ENCODE results near the gene RERE. TPM values are rescaled to one million over a fixed set of nuclear protein-coding genes. Genes with fewer than 3 reads are reported as not detected.
A peak's percentile ranks its signal among the peaks of the same experiment; 100 is the strongest.

The RERE gene
- total and polyA plus RNA-seq, 2 experiments from 2014 or later: 148 to 170 TPM

- H3K4me1 Mint-ChIP-seq: peaks cover 4% of the 10 kb centered on the region; the same call in 2 of the 3 replicates
- Histone ChIP-seq H3K9me2 (ENCODE audit: insufficient read depth) (no peaks in the 10 kb centered on the region), H3K4me3 (no peak overlapping the region), H3K4me1 (ENCODE audit: insufficient read depth) (no peaks in the 10 kb centered on the region), H4K20me1 (replicated peaks; ENCODE audit: insufficient read depth) (no peaks in the 10 kb centered on the region), H3K79me2 (replicated peaks; ENCODE audit: insufficient read depth) (no peaks in the 10 kb centered on the region), H3K27me3 (ENCODE audit: insufficient read depth) (no peaks in the 10 kb centered on the region), H3K36me3 (ENCODE audit: insufficient read depth) (no peaks in the 10 kb centered on the region), H3K27ac (ENCODE audit: low read depth) (no peak overlapping the region), H3K4me2 (no peak overlapping the region), H3F3A (replicated peaks; ENCODE audit: low read depth) (no peaks in the 10 kb centered on the region), H2AFZ (no peak overlapping the region)
- H3K9me3 Mint-ChIP-seq: peaks cover 2% of the 10 kb centered on the region; the same call in 1 of the 3 replicates
- H3K4me3 Mint-ChIP-seq: no peak overlapping the region
- H3K27ac Mint-ChIP-seq: peak overlapping the region; percentile 56; the same call in 1 of the 2 replicates
- H3K27me3 Mint-ChIP-seq (ENCODE audit: insufficient read depth, low read depth, poor library complexity): peaks cover 17% of the 10 kb centered on the region
- ATAC-seq: no peak
- no peak for DNase-seq (ENCODE audit: low spot score)
- TF ChIP-seq CTCF (conservative IDR thresholded peaks at IDR 0.05; ENCODE audit: low read depth in 2 of 2): no peak
- TF ChIP-seq STAT1 (IDR thresholded peaks at IDR 0.05; ENCODE audit: unreplicated experiment): no peak
- no peak for TF ChIP-seq EZH2phosphoT487 (IDR thresholded peaks at IDR 0.05; ENCODE audit: unreplicated experiment)
- TF ChIP-seq POLR2AphosphoS5 (IDR thresholded peaks at IDR 0.05; ENCODE audit: low read depth): no peak
- no peaks in the 10 kb centered on the region for H3K36me3 Mint-ChIP-seq (ENCODE audit: low read depth)
These were observed 30.6 kb upstream of the RERE start for GRCh38 chr1:8847990-8848389.

GRCh38 chr1:8846263-8846662 lies 28.8 kb upstream of the RERE start:
- Mint-ChIP-seq H3K4me1 (peaks cover 4% of the 10 kb centered on the region; the same call in 2 of the 3 replicates), H3K9me3 (peaks cover under 1% of the 10 kb centered on the region; the same call in 1 of the 3 replicates), H3K4me3 (no peak overlapping the region), H3K36me3 (ENCODE audit: low read depth) (no peaks in the 10 kb centered on the region), H3K27ac (no peak overlapping the region), H3K27me3 (ENCODE audit: insufficient read depth, low read depth, poor library complexity) (peaks cover 15% of the 10 kb centered on the region)
- no peak for ATAC-seq
- Histone ChIP-seq H3K9me2 (ENCODE audit: insufficient read depth) (no peaks in the 10 kb centered on the region), H3K79me2 (replicated peaks; ENCODE audit: insufficient read depth) (no peaks in the 10 kb centered on the region), H3K4me2 (no peak overlapping the region), H3F3A (replicated peaks; ENCODE audit: low read depth) (no peaks in the 10 kb centered on the region), H3K4me1 (ENCODE audit: insufficient read depth) (no peaks in the 10 kb centered on the region), H2AFZ (no peak overlapping the region), H3K36me3 (ENCODE audit: insufficient read depth) (no peaks in the 10 kb centered on the region), H4K20me1 (replicated peaks; ENCODE audit: insufficient read depth) (no peaks in the 10 kb centered on the region), H3K27ac (ENCODE audit: low read depth) (no peak overlapping the region), H3K4me3 (no peak overlapping the region), H3K27me3 (ENCODE audit: insufficient read depth) (no peaks in the 10 kb centered on the region)
- DNase-seq (ENCODE audit: low spot score): no peak
- TF ChIP-seq ZNF462 (CRISPR knock-in tag; IDR thresholded peaks at IDR 0.05) (no peak), JUNB (IDR thresholded peaks at IDR 0.05; ENCODE audit: unreplicated experiment) (no peak), ZNF114 (CRISPR knock-in tag; IDR thresholded peaks at IDR 0.05) (no peak), POLR2AphosphoS5 (IDR thresholded peaks at IDR 0.05; ENCODE audit: low read depth) (no peak), NANOG (IDR thresholded peaks at IDR 0.05; ENCODE audit: borderline replicate concordance) (no peak), CTCF (conservative IDR thresholded peaks at IDR 0.05; ENCODE audit: low read depth in 2 of 2) (no peak), EZH2phosphoT487 (IDR thresholded peaks at IDR 0.05; ENCODE audit: unreplicated experiment) (no peak), ETS1 (IDR thresholded peaks at IDR 0.05) (no peak), CREB1 (CRISPR knock-in tag; IDR thresholded peaks at IDR 0.05; ENCODE audit: low read depth) (no peak), ZNF331 (CRISPR knock-in tag; IDR thresholded peaks at IDR 0.05; ENCODE audit: low read depth) (no peak)
